HAP-1 (cell line): ENCODE measurements around the gene UTP4.

Experiments
- DNase-seq, 2 experiments: peaks; one replicate each; pipeline ENCODE4 v3.0.0-alpha.2; 2016 to 2020; ENCODE audit warnings: low spot score in 2 of 2
- H3K27me3 ChIP-seq: fragments of 250-450 bp; sonication (Bioruptor Pico); 2 replicates; pipeline ENCODE4 v1.5.1; 2020; ENCODE audit warnings: low read depth, mild to moderate bottlenecking, moderate library complexity
- H3K36me3 ChIP-seq: fragments of 250-450 bp; sonication (Bioruptor Pico); replicated peaks from 2 replicates; pipeline ENCODE4 v1.5.1; 2020; ENCODE audit warnings: mild to moderate bottlenecking
- H3K4me1 ChIP-seq: fragments of 250-450 bp; sonication (Bioruptor Pico); 2 replicates; pipeline ENCODE4 v1.5.1; 2020; ENCODE audit warnings: mild to moderate bottlenecking
- H3K4me3 ChIP-seq: fragments of 250-450 bp; sonication (Bioruptor Pico); 2 replicates; pipeline ENCODE4 v1.5.1; 2020; ENCODE audit warnings: mild to moderate bottlenecking, moderate library complexity
- H3K9me3 ChIP-seq: fragments of 250-450 bp; sonication (Bioruptor Pico); 2 replicates; pipeline ENCODE4 v1.5.1; 2020; ENCODE audit warnings: mild to moderate bottlenecking, moderate library complexity
- in situ Hi-C: fragments of 300-500 bp; cut with MboI; formaldehyde crosslinking; loops from 3 replicates; pipeline ENCODE4 v1.14.3; 2020; ENCODE audit warnings: low sequenced_read_pairs, inconsistent platforms, mixed read lengths

UTP4 gene

GRCh38 chr16:69106491-69107315 lies 25.7 kb upstream of the UTP4 start:
- Histone ChIP-seq H3K27me3 (no peaks in the 10 kb centered on the region), H3K4me1 (peaks cover 4% of the 10 kb centered on the region), H3K4me3 (peak overlapping the region; percentile 45), H3K9me3 (no peaks in the 10 kb centered on the region), H3K36me3 (peaks cover 12% of the 10 kb centered on the region)
- in situ Hi-C loops, result no loop called here
- peak in 1 of 2 experiments; percentile 33 for DNase-seq

- no peak overlapping the region for H3K4me3 ChIP-seq
- no peak for DNase-seq
- in situ Hi-C loops, result no loop called here
- H3K27me3 ChIP-seq, result no peaks in the 10 kb centered on the region
- peaks cover 4% of the 10 kb centered on the region for H3K4me1 ChIP-seq
- H3K36me3 ChIP-seq, result peaks cover 12% of the 10 kb centered on the region
- no peaks in the 10 kb centered on the region for H3K9me3 ChIP-seq
Measured at GRCh38 chr16:69107316-69107962, 25.0 kb upstream of the UTP4 start.

DNA sequence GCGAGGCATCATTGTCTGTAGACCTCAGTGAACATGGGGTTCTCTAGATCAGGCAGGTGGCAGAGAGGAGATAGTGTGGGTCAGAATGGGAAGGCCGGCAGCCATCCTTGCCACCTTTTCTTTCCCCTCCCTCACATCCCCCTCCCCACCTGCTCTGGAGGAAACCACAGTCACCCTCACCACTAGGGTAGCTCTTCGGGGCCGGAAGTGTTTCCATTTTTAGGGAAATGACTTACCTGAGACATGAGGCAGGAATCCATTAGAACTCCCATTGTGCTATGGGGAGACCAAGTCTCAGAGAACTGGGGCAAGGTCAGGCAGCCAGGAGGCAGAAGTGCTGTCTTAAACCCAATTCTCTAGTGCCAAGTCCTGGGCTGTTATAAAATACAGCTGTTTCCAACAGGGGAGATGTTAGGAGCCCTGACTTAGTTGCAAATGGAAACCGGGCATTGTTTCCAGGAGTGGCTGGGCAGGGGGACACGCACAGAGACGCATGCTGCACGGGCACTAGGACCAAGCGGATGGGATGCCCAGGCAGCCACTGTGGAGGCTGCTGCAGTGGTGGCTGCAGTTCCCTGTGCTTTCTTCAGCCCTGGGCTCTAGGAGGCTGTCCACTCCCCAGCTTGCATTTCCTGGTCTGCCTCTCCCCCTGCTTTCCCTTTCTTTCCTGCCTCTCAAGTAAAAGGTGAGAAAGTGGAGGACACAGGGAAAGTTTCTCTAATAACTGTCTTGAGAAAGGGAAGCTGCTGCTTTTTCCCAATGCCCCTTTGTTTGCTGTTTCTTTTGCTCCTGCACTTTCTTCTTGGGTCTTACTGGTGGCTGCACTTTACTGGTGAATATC lies 24.2 kb upstream of the UTP4 start:
- H3K27me3 ChIP-seq, result no peaks in the 10 kb centered on the region
- no peak overlapping the region for H3K4me3 ChIP-seq
- in situ Hi-C loops, result no loop called here
- no peak for DNase-seq
- no peaks in the 10 kb centered on the region for H3K9me3 ChIP-seq
- H3K36me3 ChIP-seq, result peaks cover 12% of the 10 kb centered on the region
- H3K4me1 ChIP-seq, result peaks cover 4% of the 10 kb centered on the region

DNA sequence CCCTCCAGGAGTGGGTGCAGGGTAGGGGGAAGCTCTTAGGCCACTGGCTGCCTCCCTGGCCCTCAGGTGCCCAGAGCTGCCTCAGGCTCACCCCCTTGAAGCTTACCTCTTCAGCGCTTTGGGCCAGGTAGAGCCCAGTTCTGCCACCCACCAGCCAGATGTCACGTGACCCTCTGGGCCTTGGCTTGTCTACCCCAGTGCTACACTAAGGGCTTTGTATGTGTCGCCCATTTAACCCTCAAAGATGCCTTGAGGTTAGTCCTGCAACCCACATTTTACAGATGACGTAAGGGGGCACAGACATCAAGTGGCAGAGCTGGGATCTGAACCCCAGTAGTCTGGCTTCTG lies 23.6 kb upstream of the UTP4 start:
- H3K36me3 ChIP-seq, result peaks cover 12% of the 10 kb centered on the region
- in situ Hi-C loops, result no loop called here

GRCh38 chr16:69109486-69110270 lies 22.8 kb upstream of the UTP4 start:
- peaks cover 4% of the 10 kb centered on the region for H3K4me1 ChIP-seq
- no peak for DNase-seq
- peaks cover 14% of the 10 kb centered on the region for H3K36me3 ChIP-seq
- no peaks in the 10 kb centered on the region for H3K9me3 ChIP-seq
- in situ Hi-C loops, result loop anchor here (5.0 to 10.0 kb wide), 3 partner anchors 207 to 585 kb away; no protein-coding TSS in a partner anchor
- no peaks in the 10 kb centered on the region for H3K27me3 ChIP-seq
- H3K4me3 ChIP-seq, result no peak overlapping the region

More for the DNA sequence above, 23.6 kb upstream of the UTP4 start:
- no peak for DNase-seq
- H3K27me3 ChIP-seq, result no peaks in the 10 kb centered on the region
- no peak overlapping the region for H3K4me3 ChIP-seq
- no peaks in the 10 kb centered on the region for H3K9me3 ChIP-seq
- H3K4me1 ChIP-seq, result peaks cover 4% of the 10 kb centered on the region

DNA sequence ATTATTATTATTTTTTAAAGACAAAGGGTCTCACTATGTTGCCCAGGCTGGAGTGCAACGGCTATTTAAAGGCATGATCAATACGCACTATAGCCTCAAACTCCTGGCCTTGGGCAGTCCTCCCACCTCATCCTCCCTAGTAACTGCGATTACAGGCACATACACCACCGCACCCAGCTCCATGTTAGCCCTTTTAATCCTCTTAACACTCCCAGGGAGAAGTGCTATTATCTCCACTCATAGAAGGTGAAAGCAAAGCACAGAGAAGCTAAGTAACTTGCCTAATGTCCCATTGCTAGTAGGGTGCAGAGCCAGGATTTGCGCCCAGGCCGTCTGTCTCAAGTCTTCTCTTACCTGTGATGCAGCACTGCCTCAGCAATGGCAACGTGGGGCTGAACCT lies 22.0 kb upstream of the UTP4 start:
- Histone ChIP-seq H3K36me3 (peaks cover 22% of the 10 kb centered on the region), H3K4me3 (no peak overlapping the region), H3K27me3 (no peaks in the 10 kb centered on the region), H3K9me3 (no peaks in the 10 kb centered on the region), H3K4me1 (peaks cover under 1% of the 10 kb centered on the region)
- in situ Hi-C loops, result loop anchor here (5.0 to 10.0 kb wide), 3 partner anchors 208 to 586 kb away; no protein-coding TSS in a partner anchor
- no peak for DNase-seq

DNA sequence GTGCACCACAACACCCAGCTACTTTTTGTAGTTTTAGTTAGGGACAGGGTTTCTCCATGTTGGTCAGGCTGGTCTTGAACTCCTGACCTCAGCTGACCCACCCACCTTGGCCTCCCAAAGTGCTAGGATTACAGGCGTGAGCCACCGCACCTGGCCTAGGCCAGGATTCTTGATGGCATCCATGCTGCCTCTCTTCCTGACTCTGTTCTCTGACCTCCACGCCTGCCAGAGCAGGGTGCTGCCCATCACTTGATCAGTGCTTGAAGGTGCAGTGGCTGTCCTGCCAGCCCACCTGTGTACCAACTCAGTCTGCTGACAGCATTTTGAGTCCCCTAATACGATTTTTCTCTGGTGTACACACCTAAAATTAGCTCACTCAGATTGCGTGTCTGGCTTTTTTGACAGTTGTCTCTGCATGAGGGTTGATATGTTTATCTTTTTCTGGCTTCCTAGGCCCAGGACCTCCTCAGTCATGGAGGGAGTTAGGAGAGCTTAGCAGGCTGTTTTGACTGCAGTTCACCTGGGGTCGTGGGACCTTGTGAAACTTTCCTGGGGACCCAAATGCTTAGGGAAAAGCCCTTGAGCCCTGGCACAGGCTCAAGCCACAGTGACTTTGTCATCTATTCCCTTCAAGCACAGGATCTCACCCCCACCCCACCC lies 21.1 kb upstream of the UTP4 start:
- DNase-seq, result no peak
- peaks cover 22% of the 10 kb centered on the region for H3K36me3 ChIP-seq
- H3K27me3 ChIP-seq, result no peaks in the 10 kb centered on the region
- H3K9me3 ChIP-seq, result no peaks in the 10 kb centered on the region
- H3K4me3 ChIP-seq, result no peak overlapping the region
- in situ Hi-C loops, result loop anchor here (5.0 to 10.0 kb wide), 3 partner anchors 209 to 587 kb away; no protein-coding TSS in a partner anchor
- no peaks in the 10 kb centered on the region for H3K4me1 ChIP-seq

GRCh38 chr16:69111876-69112230 lies 20.6 kb upstream of the UTP4 start:
- no peak for DNase-seq
- Histone ChIP-seq H3K36me3 (peaks cover 22% of the 10 kb centered on the region), H3K27me3 (no peaks in the 10 kb centered on the region), H3K9me3 (no peaks in the 10 kb centered on the region), H3K4me3 (no peak overlapping the region), H3K4me1 (no peaks in the 10 kb centered on the region)
- in situ Hi-C loops, result loop anchor here (5.0 to 10.0 kb wide), 3 partner anchors 210 to 587 kb away; no protein-coding TSS in a partner anchor

GRCh38 chr16:69112285-69113129 lies 19.9 kb upstream of the UTP4 start:
- no peaks in the 10 kb centered on the region for H3K9me3 ChIP-seq
- H3K4me3 ChIP-seq, result no peak overlapping the region
- peak; percentile 38 to 86 for DNase-seq
- no peaks in the 10 kb centered on the region for H3K27me3 ChIP-seq
- no peaks in the 10 kb centered on the region for H3K4me1 ChIP-seq
- in situ Hi-C loops, result loop anchor here (5.0 to 10.0 kb wide), 3 partner anchors 210 to 588 kb away; no protein-coding TSS in a partner anchor
- H3K36me3 ChIP-seq, result peaks cover 22% of the 10 kb centered on the region

- no peaks in the 10 kb centered on the region for H3K9me3 ChIP-seq
- peaks cover 29% of the 10 kb centered on the region for H3K36me3 ChIP-seq
- in situ Hi-C loops, result loop anchor here (5.0 to 10.0 kb wide), 3 partner anchors 211 to 588 kb away; no protein-coding TSS in a partner anchor
- no peaks in the 10 kb centered on the region for H3K27me3 ChIP-seq
- H3K4me3 ChIP-seq, result no peak overlapping the region
- H3K4me1 ChIP-seq, result no peaks in the 10 kb centered on the region
- DNase-seq, result no peak
Measured at GRCh38 chr16:69113216-69113615, 19.2 kb upstream of the UTP4 start.

- Histone ChIP-seq H3K27me3 (no peaks in the 10 kb centered on the region), H3K4me3 (no peak overlapping the region), H3K4me1 (no peaks in the 10 kb centered on the region), H3K36me3 (peaks cover 42% of the 10 kb centered on the region), H3K9me3 (no peaks in the 10 kb centered on the region)
- no peak for DNase-seq
- in situ Hi-C loops, result loop anchor here (5.0 to 10.0 kb wide), 3 partner anchors 212 to 590 kb away; no protein-coding TSS in a partner anchor
Measured at GRCh38 chr16:69114346-69114975, 18.0 kb upstream of the UTP4 start.
